Stimulated activated memory B cell treated with anti-CD40 and anti-IgM and Interleukin-4, amounts not matched to agents 10 μg/mL and 1 μg/mL and 100 μg/mL, for 72 hours (primary cell): ENCODE results near the gene SLC28A1.
A peak's percentile ranks its signal among the peaks of the same experiment; 100 is the strongest.
"Not testable (repeated sequence)": the region's sequence is repeated elsewhere in the genome, so short reads cannot be mapped to it uniquely, and the experiment has no call there.

Source experiments
- ATAC-seq: fragments of 150-1000 bp; cut with Tn5 transposase; 2 replicates; pipeline ENCODE4 v1.10.0; 2021
- H3K27ac Mint-ChIP-seq: one replicate; pipeline ENCODE4 v1.8.0; 2022; ENCODE audit warnings: mild to moderate bottlenecking, mixed read lengths
- H3K27me3 Mint-ChIP-seq: one replicate; pipeline ENCODE4 v1.8.0; 2022; ENCODE audit warnings: mixed read lengths
- H3K36me3 Mint-ChIP-seq: one replicate; pipeline ENCODE4 v1.8.0; 2022; ENCODE audit warnings: mixed read lengths
- H3K4me1 Mint-ChIP-seq: one replicate; pipeline ENCODE4 v1.8.0; 2022; ENCODE audit warnings: mixed read lengths
- H3K4me3 Mint-ChIP-seq: one replicate; pipeline ENCODE4 v1.8.0; 2022; ENCODE audit warnings: mild to moderate bottlenecking, moderate library complexity, mixed read lengths
- H3K9me3 Mint-ChIP-seq: one replicate; pipeline ENCODE4 v1.8.0; 2022; ENCODE audit warnings: mixed read lengths

SLC28A1 gene

GRCh38 chr15:84872009-84872910 lies 12.2 kb upstream of the SLC28A1 start:
- H3K27ac Mint-ChIP-seq = no peak overlapping the region
- H3K36me3 Mint-ChIP-seq = no peaks in the 10 kb centered on the region
- no peak for ATAC-seq
- H3K9me3 Mint-ChIP-seq = no peaks in the 10 kb centered on the region
- H3K27me3 Mint-ChIP-seq = no peaks in the 10 kb centered on the region
- no peaks in the 10 kb centered on the region for H3K4me1 Mint-ChIP-seq
- H3K4me3 Mint-ChIP-seq = no peak overlapping the region

- no peak for ATAC-seq
- Mint-ChIP-seq H3K9me3 (no peaks in the 10 kb centered on the region), H3K27ac (no peak overlapping the region), H3K36me3 (no peaks in the 10 kb centered on the region), H3K27me3 (no peaks in the 10 kb centered on the region), H3K4me3 (no peak overlapping the region), H3K4me1 (no peaks in the 10 kb centered on the region)
Observed at GRCh38 chr15:84873997-84874396, 10.5 kb upstream of the SLC28A1 start.

DNA sequence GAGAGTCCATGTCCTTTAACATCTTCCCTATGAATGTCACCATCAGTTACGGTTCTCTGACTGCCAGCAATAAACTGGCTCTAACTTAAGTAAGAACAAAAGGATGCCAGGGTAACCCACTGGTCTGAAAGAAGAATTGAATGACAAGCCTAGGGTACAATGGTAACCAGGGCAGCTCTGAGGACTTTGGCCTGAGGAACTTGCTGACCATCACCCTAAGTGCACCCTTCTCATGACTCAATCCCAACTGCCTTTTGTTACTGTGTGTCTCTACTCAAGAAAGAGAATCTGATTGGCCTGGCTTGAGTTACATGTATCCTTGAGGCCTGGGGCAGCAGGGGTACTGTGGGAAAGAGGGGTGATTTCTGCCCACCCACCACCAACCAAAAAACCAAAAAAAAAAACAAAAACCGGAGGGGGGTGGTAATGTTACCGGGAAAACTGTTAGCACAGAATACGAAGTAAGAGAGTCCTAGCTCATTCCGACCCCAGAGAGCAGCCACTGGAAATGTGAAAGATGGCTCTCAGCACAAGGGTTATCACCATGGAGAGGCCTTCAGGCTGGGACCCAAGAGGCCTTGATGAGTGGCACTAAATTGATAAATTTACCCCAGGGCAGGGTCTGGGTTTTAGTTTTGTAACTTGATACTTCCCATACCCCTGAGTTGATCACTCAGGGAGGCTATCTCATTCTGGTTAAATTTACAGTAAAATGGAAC lies 9.3 kb upstream of the SLC28A1 start:
- no peak overlapping the region for H3K27ac Mint-ChIP-seq
- H3K4me3 Mint-ChIP-seq = no peak overlapping the region
- no peaks in the 10 kb centered on the region for H3K27me3 Mint-ChIP-seq
- no peak for ATAC-seq
- no peaks in the 10 kb centered on the region for H3K9me3 Mint-ChIP-seq
- H3K36me3 Mint-ChIP-seq = no peaks in the 10 kb centered on the region
- H3K4me1 Mint-ChIP-seq = no peaks in the 10 kb centered on the region

DNA sequence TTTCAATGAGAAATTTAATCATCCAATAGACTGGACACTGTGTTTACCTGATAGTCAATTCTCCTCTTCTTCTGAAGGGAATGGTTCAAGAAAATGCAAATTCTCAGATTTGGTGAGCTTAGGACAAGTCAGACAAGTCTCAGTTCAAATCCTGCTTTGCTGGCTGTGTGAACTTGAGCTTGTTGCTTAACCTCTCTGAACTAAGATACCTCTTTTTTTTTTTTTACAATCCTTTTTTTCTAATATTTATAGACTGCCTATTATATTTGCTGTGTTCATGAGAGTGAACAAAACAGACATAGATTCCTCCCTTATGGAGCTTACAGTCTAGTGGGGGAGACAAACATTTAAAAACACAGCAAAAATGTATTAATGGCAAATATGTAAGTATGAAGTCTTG lies 8.2 kb upstream of the SLC28A1 start:
- no peak overlapping the region for H3K4me3 Mint-ChIP-seq
- H3K4me1 Mint-ChIP-seq = no peaks in the 10 kb centered on the region
- no peaks in the 10 kb centered on the region for H3K9me3 Mint-ChIP-seq
- no peak for ATAC-seq
- H3K27ac Mint-ChIP-seq = no peak overlapping the region
- no peaks in the 10 kb centered on the region for H3K36me3 Mint-ChIP-seq
- no peaks in the 10 kb centered on the region for H3K27me3 Mint-ChIP-seq

- H3K4me3 Mint-ChIP-seq, H3K36me3 Mint-ChIP-seq, H3K9me3 Mint-ChIP-seq, H3K27ac Mint-ChIP-seq, H3K27me3 Mint-ChIP-seq, H3K4me1 Mint-ChIP-seq, ATAC-seq: not testable (repeated sequence)
Observed at GRCh38 chr15:84877701-84878100, 6.8 kb upstream of the SLC28A1 start.

DNA sequence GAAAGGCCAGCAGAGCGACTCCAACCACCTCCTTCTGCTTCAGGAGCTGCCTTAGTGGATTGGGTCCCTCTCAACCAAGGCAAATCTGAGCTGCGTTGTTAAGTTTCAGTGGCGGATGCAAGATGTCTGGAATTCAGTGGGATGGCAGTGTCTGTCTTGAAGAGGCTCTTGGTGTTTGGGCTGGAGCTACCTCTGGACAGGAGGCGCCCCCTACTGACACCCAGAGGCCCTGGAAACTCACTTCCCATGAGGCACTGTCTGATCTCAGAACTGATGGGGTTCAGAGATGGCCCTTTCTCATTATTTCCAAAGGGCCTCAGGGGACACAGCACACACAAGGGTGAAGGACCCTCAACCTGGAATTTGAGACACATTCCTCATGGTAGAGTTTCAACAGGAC lies 6.0 kb upstream of the SLC28A1 start:
- H3K36me3 Mint-ChIP-seq = no peaks in the 10 kb centered on the region
- ATAC-seq = peak; percentile 62
- H3K27me3 Mint-ChIP-seq = no peaks in the 10 kb centered on the region
- H3K27ac Mint-ChIP-seq = no peak overlapping the region
- no peaks in the 10 kb centered on the region for H3K4me1 Mint-ChIP-seq
- H3K9me3 Mint-ChIP-seq = no peaks in the 10 kb centered on the region
- H3K4me3 Mint-ChIP-seq = no peak overlapping the region

DNA sequence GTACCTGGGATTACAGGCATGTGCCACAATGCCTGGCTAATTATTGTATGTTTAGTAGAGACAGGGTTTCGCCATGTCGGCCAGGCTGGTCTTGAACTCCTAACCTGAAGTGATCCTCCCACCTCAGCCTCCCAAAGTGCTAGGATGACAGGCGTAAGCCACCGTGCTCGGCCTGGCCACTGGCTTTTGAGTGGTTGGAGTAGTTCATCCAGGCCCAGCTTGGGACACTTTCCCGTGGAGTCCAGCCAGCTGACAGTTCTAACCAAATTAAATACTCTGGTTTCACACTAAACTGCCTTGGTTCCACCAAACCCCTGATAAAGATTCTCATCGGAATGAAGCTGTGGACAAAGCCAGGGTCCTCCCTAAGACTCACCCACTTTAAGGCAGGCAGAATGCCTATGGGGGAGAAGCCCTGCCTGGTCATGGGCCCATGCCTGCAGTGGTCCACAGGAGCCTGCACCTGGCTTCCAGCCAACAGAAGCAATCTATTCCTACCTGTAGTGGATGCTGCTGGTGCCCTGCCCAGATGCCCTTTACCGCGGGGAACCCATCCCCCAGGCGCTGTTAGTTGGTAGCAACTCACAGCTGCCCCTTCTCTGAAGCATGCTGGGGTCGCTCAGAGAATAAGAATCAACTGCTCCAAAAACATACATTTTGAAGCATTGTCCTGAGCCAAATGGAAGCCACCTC lies 5.2 kb upstream of the SLC28A1 start:
- no peaks in the 10 kb centered on the region for H3K9me3 Mint-ChIP-seq
- peaks cover 2% of the 10 kb centered on the region for H3K27me3 Mint-ChIP-seq
- no peaks in the 10 kb centered on the region for H3K4me1 Mint-ChIP-seq
- H3K27ac Mint-ChIP-seq = no peak overlapping the region
- H3K4me3 Mint-ChIP-seq = no peak overlapping the region
- no peaks in the 10 kb centered on the region for H3K36me3 Mint-ChIP-seq
- no peak for ATAC-seq

DNA sequence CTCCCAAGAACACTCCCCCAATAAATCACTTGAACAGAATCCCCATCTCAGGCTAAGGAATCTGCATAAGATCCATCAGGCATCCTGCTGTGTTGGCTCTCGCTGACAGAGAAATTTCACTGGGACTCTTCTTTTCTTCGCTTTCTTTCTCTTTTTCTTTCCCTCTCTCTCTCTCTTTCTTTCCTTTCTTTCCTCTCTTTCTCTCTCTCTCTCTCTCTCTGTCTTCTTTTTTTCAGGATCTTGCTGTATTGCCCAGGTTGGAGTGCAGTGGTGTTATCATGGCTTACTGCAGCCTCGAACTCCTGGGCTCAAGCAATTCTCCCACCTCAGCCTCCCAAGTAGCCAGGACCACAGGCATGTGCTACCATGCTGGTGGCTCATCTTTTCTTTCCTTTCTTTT lies 4.5 kb upstream of the SLC28A1 start:
- Mint-ChIP-seq H3K4me1 (no peaks in the 10 kb centered on the region), H3K27ac (no peak overlapping the region), H3K9me3 (no peaks in the 10 kb centered on the region), H3K27me3 (peaks cover 9% of the 10 kb centered on the region), H3K36me3 (no peaks in the 10 kb centered on the region), H3K4me3 (no peak overlapping the region)
- no peak for ATAC-seq

- no peak for ATAC-seq
- H3K9me3 Mint-ChIP-seq = no peaks in the 10 kb centered on the region
- peaks cover 9% of the 10 kb centered on the region for H3K27me3 Mint-ChIP-seq
- H3K4me1 Mint-ChIP-seq = no peaks in the 10 kb centered on the region
- no peak overlapping the region for H3K4me3 Mint-ChIP-seq
- no peaks in the 10 kb centered on the region for H3K36me3 Mint-ChIP-seq
- no peak overlapping the region for H3K27ac Mint-ChIP-seq
Observed at GRCh38 chr15:84880822-84881519, 3.5 kb upstream of the SLC28A1 start.

- Mint-ChIP-seq H3K27ac (no peak overlapping the region), H3K4me1 (no peaks in the 10 kb centered on the region), H3K27me3 (peaks cover 9% of the 10 kb centered on the region), H3K9me3 (no peaks in the 10 kb centered on the region), H3K4me3 (no peak overlapping the region), H3K36me3 (no peaks in the 10 kb centered on the region)
- ATAC-seq = no peak
Observed at GRCh38 chr15:84881520-84881830, 3.0 kb upstream of the SLC28A1 start.

GRCh38 chr15:84883466-84883865 lies 996 bp upstream of the SLC28A1 start:
- Mint-ChIP-seq H3K9me3 (no peaks in the 10 kb centered on the region), H3K27ac (no peak overlapping the region), H3K36me3 (no peaks in the 10 kb centered on the region), H3K4me3 (no peak overlapping the region), H3K27me3 (peaks cover 9% of the 10 kb centered on the region), H3K4me1 (no peaks in the 10 kb centered on the region)
- no peak for ATAC-seq

- ATAC-seq = no peak
- Mint-ChIP-seq H3K36me3 (no peaks in the 10 kb centered on the region), H3K9me3 (no peaks in the 10 kb centered on the region), H3K27ac (no peak overlapping the region), H3K4me3 (no peak overlapping the region), H3K27me3 (peaks cover 14% of the 10 kb centered on the region), H3K4me1 (peaks cover 7% of the 10 kb centered on the region)
Observed at GRCh38 chr15:84885801-84886200, 1.3 kb downstream of the SLC28A1 start.

GRCh38 chr15:84886211-84886983 lies 1.9 kb downstream of the SLC28A1 start:
- Mint-ChIP-seq H3K4me3 (no peak overlapping the region), H3K9me3 (no peaks in the 10 kb centered on the region), H3K36me3 (no peaks in the 10 kb centered on the region), H3K4me1 (peaks cover 7% of the 10 kb centered on the region), H3K27me3 (peaks cover 20% of the 10 kb centered on the region), H3K27ac (no peak overlapping the region)
- ATAC-seq = no peak

- peaks cover 26% of the 10 kb centered on the region for H3K27me3 Mint-ChIP-seq
- H3K36me3 Mint-ChIP-seq = no peaks in the 10 kb centered on the region
- no peak for ATAC-seq
- H3K27ac Mint-ChIP-seq = no peak overlapping the region
- peaks cover 7% of the 10 kb centered on the region for H3K4me1 Mint-ChIP-seq
- no peak overlapping the region for H3K4me3 Mint-ChIP-seq
- no peaks in the 10 kb centered on the region for H3K9me3 Mint-ChIP-seq
Observed at GRCh38 chr15:84886984-84887299, 2.5 kb downstream of the SLC28A1 start.

DNA sequence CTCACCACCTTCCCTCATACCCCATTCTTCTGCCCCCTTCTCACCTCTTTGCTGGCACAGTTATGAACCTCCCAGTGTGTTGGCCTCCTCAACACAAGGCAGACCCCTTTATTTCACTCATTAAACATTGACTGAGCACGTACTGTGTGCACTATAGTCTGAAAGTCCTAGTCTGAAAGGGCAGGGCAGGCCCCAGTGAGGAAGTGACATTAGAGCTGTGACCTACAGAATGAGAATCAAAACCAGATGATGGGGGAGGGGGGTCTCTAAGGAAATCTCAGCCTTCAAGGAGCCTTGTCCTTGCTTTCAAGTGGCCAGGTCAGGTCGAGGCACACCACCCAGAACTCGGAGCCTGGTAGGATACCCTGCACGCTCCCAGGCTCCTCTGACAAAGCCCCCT lies 3.5 kb downstream of the SLC28A1 start:
- H3K36me3 Mint-ChIP-seq = no peaks in the 10 kb centered on the region
- peak overlapping the region; percentile 16 for H3K27ac Mint-ChIP-seq
- peaks cover 28% of the 10 kb centered on the region for H3K27me3 Mint-ChIP-seq
- ATAC-seq = peak; percentile 67
- H3K9me3 Mint-ChIP-seq = no peaks in the 10 kb centered on the region
- no peak overlapping the region for H3K4me3 Mint-ChIP-seq
- peaks cover 7% of the 10 kb centered on the region for H3K4me1 Mint-ChIP-seq
